ENCODE results near the gene ATP1B3.
"Not testable (repeated sequence)": the region's sequence is repeated elsewhere in the genome, so short reads cannot be mapped to it uniquely, and the experiment has no call there.

Gene ATP1B3

DNA sequence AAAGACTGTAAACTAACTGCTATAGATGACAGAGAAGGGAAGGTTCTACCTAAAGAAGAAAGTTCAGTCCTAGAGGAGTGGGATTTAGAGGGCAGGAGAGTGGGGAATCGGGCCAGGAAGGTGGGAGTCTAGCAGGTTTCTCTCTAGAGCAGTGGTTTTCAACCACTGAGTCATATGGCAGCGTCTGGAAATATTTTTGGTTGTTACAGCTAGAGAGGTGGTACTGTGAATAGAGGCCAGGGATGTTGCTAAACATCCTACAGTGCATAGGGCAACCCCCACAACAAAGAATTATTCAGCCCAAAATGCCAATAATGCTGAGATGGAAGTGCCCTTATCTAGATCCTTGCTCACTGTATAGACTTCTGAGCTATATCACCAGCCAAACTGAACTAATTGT lies 28.7 kb downstream of the ATP1B3 start:
- DNase-seq (ENCODE audit: low read depth in 2 of 2), result no peak

DNA sequence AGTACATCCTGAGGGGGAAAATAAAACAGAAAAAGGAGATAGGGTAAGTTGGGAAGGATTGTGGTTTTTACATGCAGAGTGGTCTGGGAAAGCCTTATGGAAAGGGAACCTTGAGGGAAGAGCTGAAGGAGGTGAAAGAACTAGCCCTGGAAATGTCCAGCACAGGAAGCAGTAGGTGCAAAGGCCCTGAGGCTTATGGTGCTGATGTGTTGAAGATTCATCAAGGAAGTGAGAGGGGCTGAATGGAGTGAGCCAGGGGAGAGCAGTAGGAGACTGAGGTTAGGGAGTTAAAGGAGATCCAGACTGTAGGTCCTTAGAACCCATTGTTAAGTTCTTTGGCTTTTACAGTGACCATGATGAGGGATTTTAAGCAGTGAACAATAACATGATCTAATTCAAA lies 33.0 kb downstream of the ATP1B3 start:
- no peak for DNase-seq (ENCODE audit: low read depth in 2 of 2)

- DNase-seq (ENCODE audit: low read depth in 2 of 2), result not testable (repeated sequence)
These were observed 33.5 kb downstream of the ATP1B3 start for GRCh38 chr3:141909986-141910385.

DNA sequence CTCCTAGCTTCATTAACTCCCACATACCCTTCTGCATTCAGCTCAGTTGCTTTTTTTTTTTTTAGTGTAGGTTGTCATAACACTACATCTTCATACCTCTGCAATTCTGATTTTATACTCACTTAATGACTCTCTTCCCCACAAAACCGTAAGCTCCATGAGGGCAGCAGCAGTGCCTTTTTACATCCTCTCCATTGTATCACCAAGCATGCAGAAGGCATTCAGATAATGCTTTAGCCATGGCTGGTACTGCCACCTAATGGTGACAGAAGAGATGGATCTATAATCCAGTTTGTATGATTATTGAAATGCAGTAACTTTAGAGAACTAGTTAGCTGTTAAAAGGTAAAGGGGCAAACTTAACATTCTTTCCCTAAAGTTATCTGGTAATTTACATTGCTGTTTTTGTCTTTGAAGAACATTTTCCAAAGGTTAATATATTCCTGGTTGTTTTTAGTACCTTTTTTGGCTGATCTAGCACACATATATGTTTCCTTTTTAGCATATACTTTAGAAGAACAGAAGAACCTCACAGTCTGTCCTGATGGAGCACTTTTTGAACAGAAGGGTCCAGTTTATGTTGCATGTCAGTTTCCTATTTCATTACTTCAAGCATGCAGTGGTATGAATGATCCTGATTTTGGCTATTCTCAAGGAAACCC lies 36.8 kb downstream of the ATP1B3 start:
- DNase-seq (ENCODE audit: low read depth in 2 of 2), result peak in 1 of 2 donors; percentile 21

- no peak for DNase-seq (ENCODE audit: low read depth in 2 of 2)
These were observed 37.9 kb downstream of the ATP1B3 start for GRCh38 chr3:141914311-141914710.

DNA sequence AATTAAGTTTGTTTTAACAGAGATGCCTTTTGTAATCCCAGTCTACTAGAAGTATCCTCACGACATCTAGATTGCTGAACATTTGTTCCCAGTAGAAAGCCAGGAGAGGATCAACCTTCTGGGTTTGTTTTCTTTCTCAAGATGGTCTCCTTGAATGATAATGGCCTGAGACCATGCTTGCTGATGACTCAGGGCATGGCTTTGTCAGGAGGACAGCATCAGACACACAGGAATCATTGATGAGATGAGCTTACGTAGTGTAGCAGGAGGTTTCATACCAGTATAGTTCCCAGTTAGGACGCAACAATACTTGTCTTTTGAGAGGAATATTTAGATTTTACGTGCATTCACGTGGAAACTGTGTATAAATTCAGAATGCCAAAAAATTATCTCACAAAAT lies 38.6 kb downstream of the ATP1B3 start:
- DNase-seq (ENCODE audit: low read depth in 2 of 2), result no peak

- no peak for DNase-seq (ENCODE audit: low read depth in 2 of 2)
These were observed 39.3 kb downstream of the ATP1B3 start for GRCh38 chr3:141915766-141916165.

GRCh38 chr3:141920701-141921100 lies 44.3 kb downstream of the ATP1B3 start:
- no peak for DNase-seq (ENCODE audit: low read depth in 2 of 2)

GRCh38 chr3:141921316-141921715 lies 44.9 kb downstream of the ATP1B3 start:
- no peak for DNase-seq (ENCODE audit: low read depth in 2 of 2)

GRCh38 chr3:141925677-141926076 lies 49.2 kb downstream of the ATP1B3 start:
- not testable (repeated sequence) for DNase-seq (ENCODE audit: low read depth in 2 of 2)

DNA sequence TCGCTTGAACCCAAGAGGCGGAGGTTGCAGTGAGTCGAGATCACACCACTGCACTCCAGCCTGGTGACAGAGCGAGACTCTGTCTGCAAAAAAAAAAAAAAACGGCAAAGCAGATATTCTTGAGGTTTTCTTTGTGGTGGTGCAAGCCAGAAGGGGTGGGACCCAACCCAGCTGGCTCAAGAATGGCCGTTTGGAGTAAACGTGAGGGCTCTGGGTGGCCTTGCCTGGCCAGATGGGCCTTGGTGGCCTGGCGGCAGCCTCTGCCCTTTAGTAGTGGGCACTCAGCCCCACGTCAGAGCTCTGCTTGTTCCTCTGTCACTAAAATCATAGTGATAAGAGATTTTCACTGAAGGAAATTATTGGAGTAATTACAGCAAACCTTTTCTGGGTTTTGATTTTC lies 50.5 kb downstream of the ATP1B3 start:
- DNase-seq (ENCODE audit: low read depth in 2 of 2), result no peak

GRCh38 chr3:141928631-141929270 lies 52.3 kb downstream of the ATP1B3 start:
- DNase-seq (ENCODE audit: low read depth in 2 of 2), result no peak

DNA sequence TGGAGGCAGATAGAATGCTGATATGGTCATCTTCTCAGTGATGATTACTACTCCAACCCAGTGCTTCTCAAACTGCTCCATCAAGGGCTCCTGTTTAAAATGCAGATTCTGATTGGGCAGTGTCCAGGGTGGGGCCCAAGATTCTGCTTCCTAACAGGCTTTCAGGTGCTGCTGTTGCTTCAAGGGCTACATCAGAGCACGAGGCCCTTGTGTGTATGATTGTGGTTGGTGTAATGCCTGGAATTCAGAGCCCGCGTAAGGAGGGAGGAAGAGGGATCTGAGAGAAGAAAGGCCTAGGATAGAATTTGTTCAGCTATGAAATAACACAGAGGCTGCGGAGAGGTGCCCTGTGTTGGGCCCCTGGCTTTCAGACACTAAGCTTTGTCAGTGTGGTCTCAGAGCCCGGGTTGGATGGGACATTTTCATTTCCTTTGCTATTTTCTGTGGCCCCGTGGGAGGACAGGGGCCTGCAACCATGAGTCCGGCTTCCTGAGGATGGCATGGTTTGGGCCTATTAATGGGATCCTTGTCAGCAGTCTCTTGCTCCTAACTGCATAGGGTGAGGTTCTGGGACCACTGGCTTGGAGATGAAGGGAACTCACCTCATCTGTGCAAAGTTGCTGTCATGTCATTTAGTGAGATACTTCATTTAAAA lies 53.0 kb downstream of the ATP1B3 start:
- no peak for DNase-seq (ENCODE audit: low read depth in 2 of 2)

DNA sequence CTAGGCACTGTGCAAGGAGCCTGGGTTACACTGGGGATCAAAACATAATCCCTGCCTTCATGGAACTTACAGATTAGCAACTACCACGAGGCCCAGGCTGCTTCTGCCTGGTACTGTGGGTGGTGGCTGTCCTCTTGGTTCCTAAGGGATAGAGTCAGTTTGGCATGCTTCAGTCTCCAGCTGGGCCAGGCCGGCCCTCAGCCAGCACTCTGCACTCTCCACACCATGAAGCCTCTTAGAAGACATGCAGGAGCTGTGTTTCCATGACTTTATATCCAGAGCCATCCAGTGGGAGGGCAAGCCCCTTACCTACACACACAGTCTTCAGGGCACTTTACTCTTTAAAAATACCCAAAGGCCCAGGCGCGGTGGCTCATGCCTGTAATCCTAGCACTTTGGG lies 54.4 kb downstream of the ATP1B3 start:
- no peak for DNase-seq (ENCODE audit: low read depth in 2 of 2)

- no peak for DNase-seq (ENCODE audit: low read depth in 2 of 2)
These were observed 57.2 kb downstream of the ATP1B3 start for GRCh38 chr3:141933421-141934300.

GRCh38 chr3:141934354-141934753 lies 57.9 kb downstream of the ATP1B3 start:
- DNase-seq (ENCODE audit: low read depth in 2 of 2), result no peak

DNA sequence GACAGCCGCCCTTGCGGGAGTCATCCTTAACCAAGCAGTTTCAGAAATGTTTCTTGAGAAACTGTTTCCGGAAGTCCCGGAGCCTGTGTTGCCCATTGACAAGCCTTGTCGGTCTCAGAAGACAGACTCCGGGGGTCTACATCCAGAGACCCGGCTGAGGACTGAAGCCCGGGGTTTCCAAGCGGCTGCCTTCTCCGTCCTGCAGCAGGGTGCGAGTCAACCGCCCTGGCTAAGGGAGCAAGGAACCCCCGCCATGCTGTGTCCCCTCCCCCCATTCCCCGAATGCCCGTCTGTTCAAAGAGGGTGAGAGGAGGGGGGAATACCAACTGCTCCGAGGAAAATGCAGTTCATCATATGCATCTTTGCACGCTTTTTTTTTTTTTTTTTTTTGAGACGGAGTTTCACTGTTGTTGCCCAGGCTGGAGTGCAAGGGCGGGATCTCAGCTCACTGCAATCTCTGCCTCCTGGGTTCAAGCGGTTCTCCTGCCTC lies 61.6 kb downstream of the ATP1B3 start:
- DNase-seq (ENCODE audit: low read depth in 2 of 2), result no peak

GRCh38 chr3:141939759-141940158 lies 63.3 kb downstream of the ATP1B3 start:
- DNase-seq (ENCODE audit: low read depth in 2 of 2), result no peak

DNA sequence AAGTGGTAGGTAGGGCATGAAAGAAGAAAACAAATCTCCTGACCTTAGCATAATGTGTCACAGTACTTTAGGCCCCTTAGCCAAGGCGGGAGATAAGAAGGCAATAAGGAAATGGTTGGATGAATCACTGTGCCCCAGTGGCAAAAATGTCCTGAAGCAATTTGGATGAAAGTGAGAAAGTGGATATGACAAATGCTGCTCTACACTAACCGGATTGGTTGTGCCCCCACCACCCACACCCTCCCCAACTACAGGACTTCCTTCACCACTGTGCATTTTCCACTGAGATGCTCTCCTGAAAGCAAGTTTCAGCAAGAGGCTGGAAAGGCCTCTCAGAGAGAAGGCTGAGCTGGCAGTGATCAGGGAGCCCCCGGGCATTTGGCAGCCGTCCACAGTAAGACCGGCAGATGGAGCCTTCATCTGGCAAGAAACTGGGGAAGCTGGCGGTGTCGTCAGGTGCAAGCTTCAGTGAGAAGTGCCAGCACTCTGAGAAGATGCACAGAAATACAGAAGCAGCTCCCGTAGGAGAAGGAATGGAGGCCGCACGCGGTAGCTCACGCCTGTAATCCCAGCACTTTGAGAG lies 63.8 kb downstream of the ATP1B3 start:
- no peak for DNase-seq (ENCODE audit: low read depth in 2 of 2)

- no peak for DNase-seq (ENCODE audit: low read depth in 2 of 2)
These were observed 64.7 kb downstream of the ATP1B3 start for GRCh38 chr3:141941093-141941492.

DNA sequence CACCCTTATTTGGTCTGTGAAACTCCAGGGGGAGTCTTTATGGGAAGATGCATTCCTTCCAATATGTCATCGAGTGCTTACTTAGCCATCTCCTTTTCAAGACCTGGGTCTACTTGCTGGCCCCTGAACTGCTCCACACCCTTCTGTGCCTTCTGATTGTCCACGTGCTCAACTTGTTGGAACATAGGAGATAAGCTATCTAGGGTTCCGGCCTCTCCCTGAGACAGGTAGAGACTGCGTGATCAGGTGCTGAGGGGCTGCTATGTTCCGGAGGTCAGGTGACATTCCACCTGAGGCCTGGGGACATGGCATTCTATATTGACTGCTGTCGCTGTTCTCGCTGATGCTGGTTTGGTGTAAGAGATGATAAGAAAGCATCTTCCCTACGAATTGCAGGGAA lies 65.6 kb downstream of the ATP1B3 start:
- DNase-seq (ENCODE audit: low read depth in 2 of 2), result no peak
